Left forelimb (tissue), 1 donor: ENCODE measurements around the gene HOXA5.

Source experiments
- DNase-seq: peaks from one replicate; pipeline ENCODE4 v3.0.0-alpha.2; 2018; ENCODE audit warnings: low spot score

The HOXA5 gene

GRCh38 chr7:27160145-27160545 lies 16.7 kb upstream of the HOXA5 start:
- DNase-seq, result no peak

- peak; percentile 75 for DNase-seq
Observed at GRCh38 chr7:27159266-27160144, 16.0 kb upstream of the HOXA5 start.

GRCh38 chr7:27158436-27159265 lies 15.2 kb upstream of the HOXA5 start:
- peak; percentile 63 for DNase-seq

GRCh38 chr7:27157702-27158431 lies 14.4 kb upstream of the HOXA5 start:
- peak; percentile 57 for DNase-seq

- DNase-seq, result no peak
Observed at GRCh38 chr7:27156916-27157701, 13.6 kb upstream of the HOXA5 start.

GRCh38 chr7:27156508-27156898 lies 13.0 kb upstream of the HOXA5 start, which contains the start of gene HOXA7:
HOXA7 (minus strand) TSS chr7:27156675; CDS start chr7:27156545, 130 bp downstream.
- peak; percentile 91 for DNase-seq

- no peak for DNase-seq
Observed at GRCh38 chr7:27155816-27156507, 12.5 kb upstream of the HOXA5 start.

GRCh38 chr7:27154901-27155815 lies 11.7 kb upstream of the HOXA5 start:
- peak; percentile 70 for DNase-seq

GRCh38 chr7:27154369-27154768 lies 10.9 kb upstream of the HOXA5 start:
- DNase-seq, result peak; percentile 57

- DNase-seq, result no peak
Observed at GRCh38 chr7:27153526-27153925, 10.0 kb upstream of the HOXA5 start.

GRCh38 chr7:27152816-27153442 lies 9.4 kb upstream of the HOXA5 start:
- peak; percentile 68 for DNase-seq

GRCh38 chr7:27151931-27152815 lies 8.7 kb upstream of the HOXA5 start, which contains the start of gene HOXA3:
HOXA3 (minus strand) TSS chr7:27152583; CDS start chr7:27110640, 41,943 bp downstream.
- DNase-seq, result peak; percentile 78

GRCh38 chr7:27151341-27151930 lies 8.0 kb upstream of the HOXA5 start:
- peak; percentile 73 for DNase-seq

GRCh38 chr7:27150568-27151340 lies 7.3 kb upstream of the HOXA5 start:
- DNase-seq, result peak; percentile 89

- no peak for DNase-seq
Observed at GRCh38 chr7:27149842-27150567, 6.5 kb upstream of the HOXA5 start.
